Stimulated activated CD4-positive, alpha-beta T cell treated with anti-CD3 and anti-CD28 coated beads, Interleukin-15, amount 100 ng/mL, for 24 hours (primary cell): ENCODE data around the gene TEFM.
"Not testable (repeated sequence)": the region's sequence is repeated elsewhere in the genome, so short reads cannot be mapped to it uniquely, and the experiment has no call there.

Experiments
- DNase-seq: peaks from one replicate; pipeline ENCODE4 v3.0.0-alpha.2; 2020

Gene TEFM

DNA sequence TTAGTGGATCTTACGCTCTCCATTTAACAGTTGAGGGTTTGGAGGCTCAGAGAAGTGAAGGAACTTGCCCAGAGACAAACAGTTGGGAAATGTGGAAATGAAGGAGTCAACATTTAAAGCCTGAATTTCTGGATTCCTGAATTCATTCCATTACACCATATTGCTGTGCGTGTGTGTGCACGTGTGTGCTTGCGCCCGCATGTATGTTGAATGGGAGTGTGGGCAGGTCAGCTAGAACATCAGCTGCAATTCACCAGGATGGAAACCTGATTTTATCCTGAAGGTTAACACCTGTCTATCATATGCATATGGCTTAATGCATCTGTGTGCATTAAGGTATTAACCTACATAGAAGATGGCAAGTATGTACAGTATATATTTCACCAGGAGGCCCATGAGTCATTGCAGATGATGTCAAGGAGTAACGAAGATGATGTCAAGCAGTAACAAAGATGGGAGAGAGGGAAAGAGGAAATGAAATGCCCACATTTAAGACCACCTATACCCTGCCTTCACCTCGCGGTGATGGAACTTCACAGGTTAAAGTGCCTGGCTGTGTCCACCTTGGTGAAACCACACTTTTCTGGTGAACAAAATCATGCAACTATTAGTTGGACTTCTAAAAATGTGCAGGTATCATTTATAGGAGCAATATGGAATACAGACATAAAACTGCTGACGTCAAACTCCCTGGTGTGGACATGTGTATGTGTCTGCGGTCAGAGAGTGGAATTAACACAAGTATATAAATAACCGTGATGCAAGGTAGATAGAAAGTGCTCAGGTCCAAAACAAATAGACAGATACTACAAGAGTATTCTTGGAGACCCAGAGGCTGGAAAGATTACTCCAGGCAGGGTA is 14.9 kb upstream of the TEFM start:
- DNase-seq, result no peak

DNA sequence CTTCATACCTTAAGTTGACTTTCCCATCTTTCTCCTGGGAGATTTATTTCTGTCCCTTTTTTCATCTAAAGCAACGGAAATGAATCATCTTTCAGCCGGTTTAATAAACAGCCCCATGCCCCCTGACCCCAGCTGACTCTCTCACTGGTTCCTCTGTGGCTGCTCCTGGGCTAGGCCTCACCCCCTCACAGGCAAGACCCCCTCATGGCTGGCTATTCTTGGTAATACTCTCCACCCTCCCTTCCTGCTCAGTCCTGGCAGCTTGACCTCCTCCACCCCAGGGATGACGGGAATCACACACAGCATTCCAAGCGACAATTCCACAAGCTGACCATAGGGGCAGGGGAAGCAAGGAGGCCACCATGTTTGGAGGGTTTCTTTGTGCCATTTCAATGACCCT is 14.2 kb upstream of the TEFM start:
- no peak for DNase-seq

DNA sequence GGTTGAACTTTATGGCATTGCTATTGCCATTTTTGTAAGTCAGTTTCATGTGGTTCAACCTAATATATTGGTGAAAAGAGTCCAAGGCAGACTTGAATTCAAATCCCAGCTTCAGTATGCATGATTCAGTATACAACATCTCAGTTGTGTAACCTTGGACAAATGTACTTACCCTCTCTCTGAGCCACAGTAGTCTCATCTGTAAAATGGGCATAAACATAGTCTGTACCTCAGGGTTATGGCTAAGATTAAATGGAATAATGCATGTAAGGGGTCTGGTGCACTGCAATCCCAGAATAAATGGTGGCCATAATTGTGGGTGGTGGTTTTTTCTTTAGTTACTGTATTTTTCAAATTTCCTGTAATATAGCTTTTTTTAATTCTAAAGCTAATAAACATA is 11.0 kb upstream of the TEFM start:
- no peak for DNase-seq

- DNase-seq, result no peak
These were observed 10.0 kb upstream of the TEFM start for GRCh38 chr17:30915833-30916611.

- DNase-seq, result no peak
These were observed 7.9 kb upstream of the TEFM start for GRCh38 chr17:30913955-30914354.

DNA sequence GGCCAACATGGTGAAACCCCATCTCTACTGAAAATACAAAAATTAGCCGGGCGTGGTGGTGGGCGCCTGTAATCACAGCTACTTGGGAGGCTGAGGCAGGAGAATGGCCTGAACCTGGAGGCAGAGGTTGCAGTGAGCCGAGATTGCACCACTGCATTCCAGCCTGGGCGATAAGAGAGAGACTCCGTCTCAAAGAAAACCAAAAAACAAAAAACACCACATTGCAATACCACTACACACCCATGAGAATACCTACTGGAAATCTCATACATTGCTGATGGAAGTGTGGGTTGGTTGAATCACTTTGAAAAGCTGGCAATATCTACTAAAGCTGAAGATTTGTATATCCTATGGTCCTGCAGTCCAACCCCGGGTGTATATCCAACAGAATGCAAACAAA is 4.1 kb upstream of the TEFM start:
- not testable (repeated sequence) for DNase-seq

GRCh38 chr17:30908717-30909420 is 2.8 kb upstream of the TEFM start:
- no peak for DNase-seq

- DNase-seq, result peak; percentile 31
These were observed 317 bp downstream of the TEFM start for GRCh38 chr17:30905742-30906100.

DNA sequence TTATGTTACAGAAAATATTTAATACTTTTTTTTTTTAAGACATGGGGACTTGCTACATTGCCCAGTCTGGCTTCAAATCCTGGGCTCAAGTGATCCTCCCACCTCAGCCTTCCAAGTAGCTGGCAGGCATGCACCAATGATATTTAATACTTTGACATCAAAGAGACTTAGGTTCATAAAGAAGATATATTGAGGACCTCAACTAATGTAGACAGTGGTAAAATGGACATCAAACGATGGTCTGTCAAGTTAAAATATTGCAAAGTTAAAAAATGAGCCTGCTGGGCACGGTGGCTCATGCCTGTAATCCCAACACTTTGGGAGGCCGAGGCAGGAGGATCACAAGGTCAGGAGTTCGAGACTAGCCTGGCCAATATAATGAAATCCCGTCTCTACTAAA is 8.7 kb downstream of the TEFM start:
- no peak for DNase-seq

DNA sequence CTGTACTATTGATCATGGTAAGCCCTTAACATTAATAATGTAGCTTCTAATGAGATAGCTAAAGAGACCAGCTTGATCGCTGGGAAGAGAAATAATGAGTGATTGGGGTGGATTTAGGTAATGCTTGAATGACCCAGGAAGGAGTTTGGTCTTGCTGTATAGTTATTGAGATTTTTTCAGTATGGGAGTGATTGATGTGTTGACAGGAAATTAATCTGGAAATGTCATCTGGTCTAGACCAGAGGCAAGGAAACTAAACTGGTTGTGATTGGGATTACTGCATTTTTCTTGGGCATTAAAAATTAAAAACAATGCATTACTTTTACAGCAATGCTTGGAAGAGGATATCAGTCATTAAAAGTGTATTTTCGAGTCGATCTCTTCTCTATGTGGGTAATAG is 11.8 kb downstream of the TEFM start:
- no peak for DNase-seq

DNA sequence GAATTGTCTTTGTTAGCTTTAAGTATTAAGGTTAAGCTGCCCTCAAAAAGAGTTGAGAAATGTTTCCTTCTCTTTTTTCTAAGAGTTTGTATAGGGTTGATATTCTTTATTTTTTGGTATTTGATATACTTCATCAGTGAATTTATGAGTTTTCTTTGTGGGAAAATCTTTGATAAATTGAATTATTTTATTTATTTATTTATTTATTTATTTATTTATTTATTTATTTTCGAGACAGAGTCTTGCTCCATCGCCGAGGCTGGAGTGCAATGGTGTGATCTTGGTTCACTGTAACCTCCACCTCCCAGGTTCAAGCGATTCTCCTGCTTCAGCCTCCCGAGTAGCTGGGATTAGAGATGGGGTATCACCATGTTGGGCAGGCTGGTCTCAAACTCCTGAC is 19.9 kb downstream of the TEFM start:
- DNase-seq, result no peak

GRCh38 chr17:30869005-30869404 is 37.0 kb downstream of the TEFM start:
- DNase-seq, result no peak

DNA sequence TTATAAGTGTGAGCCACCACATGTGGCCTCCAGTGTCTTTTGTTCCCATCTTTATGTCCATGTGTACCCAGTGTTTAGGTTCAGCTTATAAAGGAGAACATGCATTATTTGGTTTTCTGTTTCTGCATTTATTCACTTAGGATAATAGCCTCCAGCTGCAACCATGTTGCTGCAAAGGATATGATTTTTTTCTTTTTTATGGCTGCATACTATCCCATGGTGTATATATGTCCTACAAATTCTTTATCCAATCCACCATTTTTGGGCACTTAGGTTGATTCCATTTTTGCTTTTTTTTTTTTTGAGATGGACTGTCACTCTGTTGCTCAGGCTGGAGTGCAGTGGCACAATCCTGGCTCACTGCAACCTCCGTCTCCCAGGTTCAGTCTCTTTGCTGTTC is 41.4 kb downstream of the TEFM start:
- no peak for DNase-seq

DNA sequence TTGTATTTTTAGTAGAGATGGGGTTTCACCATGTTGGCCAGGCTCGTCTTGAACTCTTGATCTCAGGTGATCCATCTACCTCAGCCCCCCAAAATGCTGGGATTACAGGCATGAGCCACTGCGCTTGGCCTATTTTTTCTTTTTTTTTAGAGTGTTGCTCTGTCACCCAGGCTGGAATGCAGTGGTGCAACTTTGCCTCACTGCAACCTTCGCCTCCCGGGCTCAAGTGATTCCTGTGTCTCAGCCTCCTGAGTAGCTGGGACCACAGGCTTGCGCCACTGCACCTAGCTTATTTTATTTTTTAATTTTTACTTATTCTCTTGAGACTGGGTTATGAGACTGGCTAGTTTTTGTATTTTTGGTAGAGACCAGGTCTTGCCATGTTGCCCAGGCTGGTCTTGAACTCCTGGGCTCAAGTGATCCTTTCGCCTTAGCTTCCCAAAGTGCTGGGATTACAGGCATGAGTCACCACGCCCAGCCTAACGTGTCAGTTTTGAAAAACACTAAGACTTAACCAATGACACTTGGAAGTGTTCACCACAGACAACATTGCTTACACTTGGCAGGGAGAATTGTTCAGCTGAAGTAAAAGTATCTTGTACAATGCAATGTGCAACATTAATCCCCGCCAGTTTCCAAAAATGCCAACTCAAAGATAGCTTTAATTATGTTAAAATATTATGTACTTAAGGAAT is 47.3 kb downstream of the TEFM start:
- no peak for DNase-seq

DNA sequence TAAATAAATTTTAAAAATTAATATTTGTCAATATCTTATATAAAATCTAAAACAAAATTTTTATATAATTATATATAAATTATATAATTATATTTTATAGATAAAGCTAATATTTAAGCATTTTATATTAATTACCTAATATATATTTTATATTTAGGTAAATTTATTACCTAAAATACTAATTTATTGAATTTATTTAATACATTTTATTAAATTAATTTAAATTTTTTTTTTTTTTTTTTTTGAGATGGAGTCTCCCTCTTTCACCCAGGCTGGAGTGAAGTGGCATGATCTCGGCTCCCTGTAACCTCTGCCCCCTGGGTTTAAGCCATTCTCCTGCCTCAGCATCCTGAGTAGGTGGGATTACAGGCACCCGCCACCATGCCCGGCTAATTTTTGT is 51.9 kb downstream of the TEFM start:
- no peak for DNase-seq
